GM19351 (cell line): ENCODE data around the gene SUCLG2.

ENCODE experiments used
- ATAC-seq: cut with Tn5 transposase; IDR thresholded peaks from one replicate; pipeline ENCODE4 v1.9.1; 2021; ENCODE audit warnings: mild to moderate bottlenecking, moderate library complexity; ENCODE audit not compliant: unreplicated experiment

The SUCLG2 gene

GRCh38 chr3:67650084-67650483, 4.3 kb downstream of the SUCLG2 start:
- ATAC-seq: no peak

DNA sequence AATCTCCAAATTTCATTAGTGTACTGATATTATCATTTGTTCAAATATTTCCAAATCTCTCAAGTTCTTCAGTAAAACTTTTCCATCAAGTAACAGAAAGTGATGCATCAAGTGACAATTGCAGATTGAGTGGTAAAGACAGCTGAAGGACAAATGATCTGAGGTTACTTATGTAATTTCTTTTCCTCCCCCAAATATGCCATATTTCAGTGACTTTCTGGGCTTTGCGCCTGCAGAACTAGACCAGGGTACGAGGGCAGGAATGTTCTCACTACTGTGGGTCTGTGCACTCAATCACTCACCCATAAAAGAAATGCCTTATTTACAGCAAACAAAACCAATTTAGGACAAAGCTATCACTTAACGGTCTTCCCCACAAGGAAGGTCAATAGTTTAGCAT, 4.7 kb downstream of the SUCLG2 start:
- ATAC-seq: no peak

DNA sequence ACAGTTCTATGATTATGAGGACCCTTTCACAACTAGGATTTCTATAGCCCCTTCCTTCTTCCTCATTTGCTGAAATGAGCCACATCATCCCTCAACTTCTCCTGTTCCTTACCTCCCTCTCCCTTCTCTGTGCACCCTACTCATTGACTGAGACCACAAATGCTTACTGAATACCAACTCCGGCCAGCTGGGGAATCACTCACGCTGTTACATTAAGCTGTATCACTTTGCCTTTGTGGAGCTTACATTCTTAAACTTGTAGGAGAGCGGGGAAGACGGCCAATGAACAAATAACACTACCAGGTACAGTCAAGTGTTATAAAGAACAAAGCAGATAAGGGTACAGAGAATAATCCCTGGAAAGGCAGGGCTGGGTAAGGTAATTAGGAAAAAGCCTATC, 5.7 kb downstream of the SUCLG2 start:
- no peak for ATAC-seq

GRCh38 chr3:67648229-67648628, 6.2 kb downstream of the SUCLG2 start:
- ATAC-seq: no peak

GRCh38 chr3:67647390-67647878, 7.0 kb downstream of the SUCLG2 start:
- no peak for ATAC-seq

DNA sequence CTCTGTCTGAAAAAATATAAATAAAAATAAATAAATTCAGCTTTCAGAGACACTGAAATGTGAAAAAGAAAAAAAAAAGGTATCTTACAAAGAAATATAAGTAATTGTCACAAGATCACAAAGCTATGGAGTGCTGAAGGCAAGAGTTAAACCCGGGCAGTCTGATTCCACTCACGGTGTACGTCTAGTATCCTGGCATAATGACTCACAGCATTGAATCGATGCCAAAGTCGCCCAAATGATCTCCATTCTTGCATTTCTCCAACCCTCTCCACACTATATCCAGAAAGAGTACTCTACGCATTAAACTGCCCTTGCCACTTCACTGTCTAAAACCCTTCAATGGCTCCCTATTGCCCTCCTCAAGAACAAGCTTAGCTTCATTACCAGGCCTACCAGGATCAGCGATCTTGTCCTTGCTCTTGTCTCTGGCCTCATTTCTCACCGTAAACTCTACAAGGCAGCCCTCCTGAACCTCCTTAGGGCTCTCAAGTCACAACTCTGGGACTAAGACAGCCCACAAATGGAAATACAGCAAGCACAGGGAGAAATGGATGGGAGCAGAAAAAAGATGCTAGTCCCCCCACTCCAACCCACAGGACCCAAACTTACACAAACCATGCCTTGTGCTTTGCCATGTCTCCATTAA, 7.7 kb downstream of the SUCLG2 start:
- no peak for ATAC-seq

GRCh38 chr3:67644827-67645226, 9.6 kb downstream of the SUCLG2 start:
- no peak for ATAC-seq

- ATAC-seq: no peak
Observed at GRCh38 chr3:67642734-67643133, 11.7 kb downstream of the SUCLG2 start.

- no peak for ATAC-seq
Observed at GRCh38 chr3:67642190-67642589, 12.2 kb downstream of the SUCLG2 start.

GRCh38 chr3:67641451-67641850, 13.0 kb downstream of the SUCLG2 start:
- ATAC-seq: no peak

GRCh38 chr3:67640023-67640660, 14.3 kb downstream of the SUCLG2 start:
- ATAC-seq: no peak

- ATAC-seq: no peak
Observed at GRCh38 chr3:67637255-67637900, 17.0 kb downstream of the SUCLG2 start.

GRCh38 chr3:67635806-67636205, 18.6 kb downstream of the SUCLG2 start:
- ATAC-seq: no peak

DNA sequence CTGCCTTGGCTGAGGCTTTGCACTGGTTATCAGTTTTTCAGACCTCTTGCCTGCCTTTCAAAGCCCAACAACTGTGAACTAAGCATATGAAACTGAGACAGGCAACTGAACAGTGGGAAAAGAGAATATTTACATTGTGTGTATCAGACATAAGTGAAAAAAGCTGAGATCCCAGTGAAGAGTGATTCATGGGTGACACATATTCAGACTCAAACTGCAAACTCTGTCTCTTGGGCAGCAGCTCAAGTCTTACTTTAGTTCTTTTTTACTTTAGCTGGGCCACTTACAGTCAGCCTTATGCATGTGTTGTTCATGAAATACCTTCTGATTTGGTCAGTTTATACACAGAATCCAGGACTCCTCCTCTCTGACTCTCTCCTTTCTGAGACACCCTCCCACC, 19.2 kb downstream of the SUCLG2 start:
- ATAC-seq: no peak

- ATAC-seq: no peak
Observed at GRCh38 chr3:67630666-67631362, 23.6 kb downstream of the SUCLG2 start.

GRCh38 chr3:67624687-67625086, 29.7 kb downstream of the SUCLG2 start:
- no peak for ATAC-seq

GRCh38 chr3:67624078-67624477, 30.3 kb downstream of the SUCLG2 start:
- no peak for ATAC-seq

GRCh38 chr3:67622652-67623051, 31.8 kb downstream of the SUCLG2 start:
- ATAC-seq: no peak

GRCh38 chr3:67620869-67621268, 33.5 kb downstream of the SUCLG2 start:
- ATAC-seq: no peak

DNA sequence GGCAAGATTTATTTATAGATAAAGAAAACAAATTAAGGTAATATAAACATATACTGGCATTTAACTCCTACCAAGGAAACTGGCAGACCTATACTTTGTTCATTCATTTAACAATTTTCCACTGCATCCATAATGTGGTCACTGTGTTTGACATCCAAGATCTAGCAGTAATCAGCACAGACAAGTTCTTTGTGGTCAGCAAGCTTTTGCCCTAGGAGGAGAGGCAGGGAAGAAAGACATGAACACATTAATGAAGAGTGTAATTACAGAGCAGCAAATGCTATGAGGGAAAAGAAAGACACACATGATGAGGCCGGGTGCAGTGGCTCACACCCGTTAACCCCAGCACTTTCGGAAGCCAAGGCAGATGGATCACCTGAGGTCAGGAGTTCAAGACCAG, 34.4 kb downstream of the SUCLG2 start:
- no peak for ATAC-seq

DNA sequence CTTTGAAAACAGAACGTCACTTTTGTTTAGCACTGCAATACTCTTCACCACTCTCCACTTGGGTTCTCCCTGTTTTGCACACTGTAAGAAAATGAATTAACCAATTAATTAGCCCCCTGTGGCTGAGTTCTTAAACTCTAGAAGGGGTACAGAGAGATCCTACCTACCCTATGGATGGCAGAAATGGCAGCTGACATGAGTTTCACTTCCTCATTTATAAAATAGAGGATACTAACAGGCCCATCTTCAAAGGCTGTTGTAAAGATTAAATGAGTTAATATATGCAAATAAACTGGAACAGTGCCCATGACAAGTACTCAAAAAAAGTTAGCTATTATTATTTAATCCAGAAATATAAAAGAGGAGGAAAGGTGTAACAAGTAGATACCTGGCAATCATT, 36.9 kb downstream of the SUCLG2 start:
- no peak for ATAC-seq

GRCh38 chr3:67616046-67616445, 38.4 kb downstream of the SUCLG2 start:
- ATAC-seq: no peak
